Stimulated activated naive CD8-positive, alpha-beta T cell treated with anti-CD3 and anti-CD28 coated beads, Interleukin-15, amount 100 ng/mL, for 72 hours (primary cell): Measurements from ENCODE around the gene C6orf47.
A peak's percentile ranks its signal among the peaks of the same experiment; 100 is the strongest.

Experiments
- ATAC-seq: fragments of 150-1000 bp; cut with Tn5 transposase; 2 replicates; pipeline ENCODE4 v1.10.0; 2021; ENCODE audit warnings: mild to moderate bottlenecking, moderate library complexity
- DNase-seq, 2 donors: peaks; one replicate each; pipeline ENCODE4 v3.0.0; 2021 to 2022
- H3K27ac Mint-ChIP-seq, 2 donors: one replicate each; pipeline ENCODE4 v1.8.0; 2022; ENCODE audit warnings: mild to moderate bottlenecking in 2 of 2, mixed read lengths in 2 of 2, moderate library complexity in 2 of 2
- H3K27me3 Mint-ChIP-seq: one replicate; pipeline ENCODE4 v1.8.0; 2022; ENCODE audit warnings: mixed read lengths
- H3K4me1 Mint-ChIP-seq: one replicate; pipeline ENCODE4 v1.8.0; 2022; ENCODE audit warnings: mild to moderate bottlenecking, mixed read lengths
- H3K4me3 Mint-ChIP-seq, 2 donors: one replicate each; pipeline ENCODE4 v1.8.0; 2022; ENCODE audit warnings: mild to moderate bottlenecking in 2 of 2, mixed read lengths in 2 of 2, moderate library complexity in 1 of 2
- H3K9me3 Mint-ChIP-seq, 2 donors: one replicate each; pipeline ENCODE4 v1.8.0; 2022; ENCODE audit warnings: mixed read lengths in 2 of 2

C6orf47 gene

DNA sequence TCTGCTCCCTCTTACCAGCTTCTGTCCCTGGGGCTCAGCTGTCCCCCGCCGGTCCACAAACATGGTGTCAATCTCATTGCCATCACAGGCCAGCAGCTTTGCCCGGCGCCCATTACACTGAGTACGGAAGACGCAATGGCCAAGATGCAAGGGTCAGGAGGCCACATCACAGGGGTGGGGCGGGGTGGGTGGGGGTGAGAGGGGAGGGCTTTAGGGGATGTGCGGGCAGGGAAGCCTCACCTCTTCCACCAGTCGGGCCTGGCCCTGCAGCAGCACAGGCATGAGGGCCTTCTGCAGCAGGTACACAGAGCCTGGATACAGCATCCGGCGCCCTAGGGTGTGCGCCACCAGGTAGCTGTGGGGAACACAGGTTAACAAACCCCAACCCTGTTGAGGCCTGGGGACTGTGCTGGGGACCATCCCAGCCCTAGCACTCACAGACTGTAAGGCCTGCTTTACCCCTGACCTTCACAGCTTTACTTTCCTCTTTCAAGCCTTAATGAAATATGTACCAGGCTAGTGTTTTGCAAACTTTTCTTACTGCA is 31.1 kb upstream of the C6orf47 start:
- Mint-ChIP-seq H3K4me1 (peaks cover 13% of the 10 kb centered on the region), H3K4me3 (no peak overlapping the region), H3K27me3 (no peaks in the 10 kb centered on the region), H3K27ac (peak overlapping the region; percentile 21 to 63), H3K9me3 (no peaks in the 10 kb centered on the region)
- DNase-seq: no peak
- no peak for ATAC-seq

DNA sequence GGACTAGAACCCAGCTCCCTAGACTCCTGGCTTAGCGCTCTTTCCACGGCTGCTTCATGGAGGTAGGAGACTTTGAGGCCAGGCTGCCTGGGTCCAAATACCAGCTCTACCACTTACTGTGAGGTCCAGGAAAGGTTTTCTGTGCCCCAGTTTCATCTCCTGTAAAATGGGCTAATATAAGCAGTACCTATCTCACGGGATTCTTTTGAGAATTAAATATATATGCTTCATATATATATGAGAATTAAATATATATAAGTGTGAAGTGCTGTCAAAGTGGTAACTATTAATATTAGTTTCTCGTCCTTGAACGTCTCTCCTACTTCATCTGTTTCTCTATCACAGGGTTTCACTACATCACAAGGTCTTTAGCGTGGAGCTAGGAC is 30.5 kb upstream of the C6orf47 start:
- Mint-ChIP-seq H3K27ac (no peak overlapping the region), H3K4me3 (no peak overlapping the region), H3K27me3 (no peaks in the 10 kb centered on the region), H3K9me3 (no peaks in the 10 kb centered on the region), H3K4me1 (peaks cover 13% of the 10 kb centered on the region)
- no peak for DNase-seq
- no peak for ATAC-seq

DNA sequence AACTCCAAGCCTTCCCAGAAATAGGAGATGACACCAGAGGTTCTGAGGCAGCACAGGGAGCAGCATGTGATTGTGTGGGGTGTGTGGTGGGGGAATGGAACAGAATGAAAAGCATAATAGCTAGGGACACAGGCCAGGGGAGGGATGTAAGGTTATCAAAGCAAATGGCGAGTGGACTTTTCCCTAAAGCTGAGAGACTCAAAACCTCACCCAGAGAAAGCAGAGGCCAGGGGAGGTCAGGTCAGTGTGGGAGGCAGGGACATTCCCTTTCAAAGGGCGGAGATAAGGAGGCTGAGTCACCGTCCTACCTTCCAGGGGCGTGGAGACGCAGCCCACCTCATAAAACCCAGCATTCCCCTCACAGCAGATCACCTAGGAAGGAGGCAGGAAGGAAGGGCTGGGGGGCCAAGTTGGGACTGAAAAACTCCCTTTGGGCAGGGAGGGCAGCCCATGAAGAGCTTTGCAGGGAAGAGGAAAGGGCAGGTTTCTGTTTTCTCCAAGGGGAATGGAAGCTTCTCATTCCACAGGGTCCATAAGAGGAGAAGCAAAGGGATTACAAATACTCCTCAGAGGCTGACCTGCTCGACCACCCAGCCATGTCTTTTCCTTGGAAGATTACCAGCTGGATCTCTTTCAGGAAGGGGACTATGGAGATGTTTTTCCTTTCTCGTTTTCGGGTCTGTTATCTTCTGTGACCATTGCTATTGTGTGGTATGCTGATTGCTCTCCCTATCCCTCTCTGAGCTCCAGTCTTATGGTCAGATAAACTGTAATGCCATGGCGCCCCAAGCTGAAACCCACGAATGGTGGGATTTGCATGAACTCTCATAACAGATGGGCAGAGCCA is 29.9 kb upstream of the C6orf47 start:
- Mint-ChIP-seq H3K27ac (peak overlapping the region; percentile 57 to 59), H3K4me3 (no peak overlapping the region), H3K27me3 (no peaks in the 10 kb centered on the region), H3K9me3 (no peaks in the 10 kb centered on the region), H3K4me1 (peaks cover 13% of the 10 kb centered on the region)
- DNase-seq (no peak), ATAC-seq (no peak)

DNA sequence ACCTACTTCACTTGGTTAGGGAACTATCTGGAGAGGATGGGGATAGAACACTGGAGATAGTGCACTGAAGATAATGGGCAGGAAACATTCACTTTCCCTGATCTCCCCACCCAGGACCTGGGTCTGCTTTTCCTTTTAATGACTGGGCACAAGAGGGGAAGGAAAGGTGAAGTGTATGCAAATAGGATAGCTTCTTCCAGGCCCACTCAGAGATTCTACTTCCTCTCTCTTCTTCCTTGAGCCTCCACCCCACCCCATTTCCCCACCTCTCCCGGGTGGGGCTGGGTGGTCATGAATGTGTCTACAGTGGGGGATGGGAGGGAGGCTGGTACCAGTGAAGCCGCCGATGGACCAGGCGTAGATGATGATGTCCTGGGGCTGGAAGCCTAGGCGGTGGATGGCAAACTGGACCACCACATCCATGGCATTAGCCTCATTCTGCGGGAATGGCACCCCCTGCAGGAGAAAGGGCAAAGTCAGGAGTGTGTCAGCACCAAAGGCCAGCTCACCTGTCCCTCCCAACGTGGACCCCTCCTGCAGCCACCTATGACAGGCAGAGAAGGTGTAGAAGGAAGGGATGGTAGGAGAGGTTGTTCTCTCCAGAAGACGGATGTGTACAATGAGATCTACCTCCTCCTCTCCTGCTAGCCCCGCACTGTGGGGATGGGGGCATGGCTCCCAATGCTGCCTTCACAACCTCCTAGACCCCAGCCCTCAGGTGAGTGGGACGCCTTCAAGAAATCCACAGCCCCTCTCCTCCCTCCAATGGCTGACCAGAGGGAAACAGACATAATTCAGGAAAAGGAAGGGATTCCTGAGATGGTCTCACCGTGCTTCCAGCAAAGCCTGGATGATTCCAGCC is 28.9 kb upstream of the C6orf47 start:
- Mint-ChIP-seq H3K4me1 (peaks cover 13% of the 10 kb centered on the region), H3K4me3 (no peak overlapping the region), H3K27me3 (no peaks in the 10 kb centered on the region), H3K9me3 (no peaks in the 10 kb centered on the region), H3K27ac (peak overlapping the region in 1 of 2 donors; percentile 28)
- no peak for DNase-seq
- peak; percentile 62 for ATAC-seq

DNA sequence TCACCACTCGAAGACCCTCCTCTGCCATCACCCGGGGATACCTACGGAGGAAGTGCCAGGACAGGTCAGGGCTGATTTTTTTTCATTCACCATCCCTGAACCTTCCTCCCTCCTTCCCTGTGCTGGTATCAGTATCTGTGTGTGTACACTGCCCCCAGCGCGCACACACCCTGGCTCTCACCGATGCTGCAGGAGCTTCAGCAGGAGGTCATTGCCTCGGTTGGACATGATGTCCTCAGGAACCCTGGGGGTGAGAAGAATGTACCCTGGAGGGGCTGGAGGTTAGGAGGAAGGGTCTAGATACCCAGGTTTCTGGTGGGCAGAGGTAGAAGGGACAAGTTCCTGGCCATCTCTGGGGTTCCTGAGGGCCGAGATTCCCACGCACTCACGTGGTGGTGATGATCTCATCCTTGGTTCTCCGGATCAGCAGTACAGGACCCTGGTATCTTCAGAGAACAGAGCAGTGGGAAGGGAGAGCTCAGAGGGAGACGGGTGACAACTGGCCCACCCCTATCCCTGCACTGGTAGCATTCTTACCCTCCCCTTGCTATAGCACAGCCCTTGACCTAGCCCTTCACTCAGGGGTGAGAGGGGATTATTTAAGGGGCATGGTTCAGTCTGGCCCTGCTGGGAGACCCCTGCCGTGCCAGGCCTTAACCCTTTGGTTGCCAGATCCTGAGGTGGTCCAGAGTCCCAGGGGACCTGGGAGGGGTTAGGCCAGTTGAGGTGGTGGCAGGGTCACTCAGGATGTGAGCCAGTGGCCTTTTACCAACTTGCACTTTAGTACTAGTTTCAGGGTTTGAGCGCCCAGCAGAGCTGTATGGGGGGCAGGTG is 27.5 kb upstream of the C6orf47 start:
- no peak for ATAC-seq
- peak overlapping the region in 1 of 2 donors; percentile 24 for H3K27ac Mint-ChIP-seq
- H3K4me1 Mint-ChIP-seq: peaks cover 13% of the 10 kb centered on the region
- no peaks in the 10 kb centered on the region for H3K9me3 Mint-ChIP-seq
- DNase-seq: no peak
- H3K4me3 Mint-ChIP-seq: no peak overlapping the region
- H3K27me3 Mint-ChIP-seq: no peaks in the 10 kb centered on the region

DNA sequence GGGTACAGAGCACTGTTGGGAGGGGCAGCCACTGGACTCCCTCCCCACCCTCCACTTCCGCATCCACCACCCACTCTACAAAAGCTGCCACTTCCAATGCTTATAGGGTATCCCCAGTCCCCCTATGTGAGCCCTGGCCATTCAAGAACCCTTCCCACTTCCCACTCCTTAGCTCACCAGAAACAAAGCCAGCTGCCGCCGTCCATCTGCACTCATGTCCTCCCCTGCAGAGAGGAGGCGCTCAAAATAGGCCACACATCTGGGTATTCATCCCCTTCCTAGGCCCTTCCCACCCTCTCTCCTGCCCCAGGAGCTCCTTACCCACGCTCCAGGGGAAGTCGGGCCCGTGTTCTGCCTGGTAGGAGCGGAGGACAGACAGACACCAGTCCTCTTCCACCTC is 26.7 kb upstream of the C6orf47 start:
- Mint-ChIP-seq H3K9me3 (no peaks in the 10 kb centered on the region), H3K27me3 (no peaks in the 10 kb centered on the region), H3K4me3 (no peak overlapping the region), H3K27ac (no peak overlapping the region), H3K4me1 (peaks cover 13% of the 10 kb centered on the region)
- ATAC-seq: no peak
- DNase-seq: no peak

DNA sequence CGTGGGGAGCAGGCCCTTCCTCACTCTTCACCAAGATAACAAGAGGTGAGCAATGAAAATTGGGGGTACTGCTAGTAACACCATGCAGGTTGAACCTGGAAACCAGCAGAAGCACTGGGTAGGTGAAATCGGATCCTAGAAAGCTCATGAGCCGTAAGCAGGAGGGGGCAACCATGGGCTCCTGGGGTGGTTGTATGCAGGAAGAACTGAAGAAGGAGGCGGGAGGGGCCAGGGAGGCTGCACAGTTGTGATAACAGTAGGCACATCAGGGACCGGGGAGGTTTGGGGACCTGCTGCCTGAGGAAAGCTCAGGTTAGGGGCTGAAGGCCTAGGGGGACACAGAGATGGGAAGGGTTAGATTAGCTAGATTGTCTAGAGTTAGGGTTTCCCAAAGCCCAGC is 25.9 kb upstream of the C6orf47 start:
- Mint-ChIP-seq H3K27ac (peak overlapping the region in 1 of 2 donors; percentile 59), H3K4me3 (no peak overlapping the region), H3K27me3 (no peaks in the 10 kb centered on the region), H3K4me1 (peaks cover 16% of the 10 kb centered on the region), H3K9me3 (no peaks in the 10 kb centered on the region)
- DNase-seq (no peak), ATAC-seq (no peak)

DNA sequence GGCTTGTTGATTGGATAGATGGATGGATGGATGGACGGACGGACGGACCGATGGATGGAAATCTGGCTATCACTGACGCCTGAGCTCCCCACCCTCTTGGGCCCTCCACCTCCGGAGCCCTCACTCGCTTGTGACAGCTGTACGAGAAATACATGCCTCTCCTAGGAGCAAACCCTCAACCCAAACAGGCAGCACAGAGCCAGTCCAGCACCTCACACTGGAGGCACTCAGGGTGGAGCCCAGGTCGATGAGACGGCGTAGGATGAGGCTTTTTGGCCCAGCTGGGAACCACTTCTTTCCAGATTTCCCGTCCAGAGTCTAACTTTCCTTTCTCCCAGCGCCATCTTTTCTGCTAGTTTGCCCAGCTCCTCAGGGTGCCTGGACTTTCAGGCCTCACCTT is 23.0 kb upstream of the C6orf47 start:
- no peaks in the 10 kb centered on the region for H3K27me3 Mint-ChIP-seq
- ATAC-seq: no peak
- H3K4me3 Mint-ChIP-seq: no peak overlapping the region
- peaks cover 20% of the 10 kb centered on the region for H3K4me1 Mint-ChIP-seq
- H3K27ac Mint-ChIP-seq: no peak overlapping the region
- H3K9me3 Mint-ChIP-seq: no peaks in the 10 kb centered on the region
- DNase-seq: no peak

DNA sequence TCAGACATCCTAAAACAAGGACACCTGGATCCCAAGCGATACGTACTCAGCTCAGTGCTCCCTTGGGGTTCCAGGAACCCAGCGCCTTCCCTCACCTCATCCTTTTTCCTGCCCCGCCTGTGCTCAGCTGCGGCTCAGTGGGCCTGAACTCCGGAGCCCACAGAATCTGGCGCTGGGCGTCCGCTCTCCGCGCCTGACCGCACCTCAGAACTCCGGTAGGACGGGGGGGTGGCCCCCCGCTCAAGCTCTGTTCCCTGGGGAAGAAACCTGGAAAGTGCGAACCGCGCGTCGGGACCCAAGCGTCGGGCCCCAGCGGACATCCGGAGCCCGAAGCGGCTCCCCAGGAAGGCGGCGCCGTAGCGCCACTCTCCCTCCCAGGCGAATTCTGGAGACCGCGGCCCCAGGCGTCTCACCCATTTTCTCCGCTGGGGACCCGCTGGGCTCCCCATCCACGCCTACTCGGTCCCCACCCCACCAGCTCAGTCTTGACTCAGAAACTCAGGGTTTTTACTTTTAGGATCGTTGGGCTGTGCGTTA is 20.6 kb upstream of the C6orf47 start:
- H3K27me3 Mint-ChIP-seq: no peaks in the 10 kb centered on the region
- peak overlapping the region; percentile 80 to 85 for H3K4me3 Mint-ChIP-seq
- H3K27ac Mint-ChIP-seq: peak overlapping the region; percentile 86 to 90
- peak; percentile 75 for ATAC-seq
- peak; percentile 50 to 58 for DNase-seq
- H3K4me1 Mint-ChIP-seq: peaks cover 20% of the 10 kb centered on the region
- no peaks in the 10 kb centered on the region for H3K9me3 Mint-ChIP-seq

DNA sequence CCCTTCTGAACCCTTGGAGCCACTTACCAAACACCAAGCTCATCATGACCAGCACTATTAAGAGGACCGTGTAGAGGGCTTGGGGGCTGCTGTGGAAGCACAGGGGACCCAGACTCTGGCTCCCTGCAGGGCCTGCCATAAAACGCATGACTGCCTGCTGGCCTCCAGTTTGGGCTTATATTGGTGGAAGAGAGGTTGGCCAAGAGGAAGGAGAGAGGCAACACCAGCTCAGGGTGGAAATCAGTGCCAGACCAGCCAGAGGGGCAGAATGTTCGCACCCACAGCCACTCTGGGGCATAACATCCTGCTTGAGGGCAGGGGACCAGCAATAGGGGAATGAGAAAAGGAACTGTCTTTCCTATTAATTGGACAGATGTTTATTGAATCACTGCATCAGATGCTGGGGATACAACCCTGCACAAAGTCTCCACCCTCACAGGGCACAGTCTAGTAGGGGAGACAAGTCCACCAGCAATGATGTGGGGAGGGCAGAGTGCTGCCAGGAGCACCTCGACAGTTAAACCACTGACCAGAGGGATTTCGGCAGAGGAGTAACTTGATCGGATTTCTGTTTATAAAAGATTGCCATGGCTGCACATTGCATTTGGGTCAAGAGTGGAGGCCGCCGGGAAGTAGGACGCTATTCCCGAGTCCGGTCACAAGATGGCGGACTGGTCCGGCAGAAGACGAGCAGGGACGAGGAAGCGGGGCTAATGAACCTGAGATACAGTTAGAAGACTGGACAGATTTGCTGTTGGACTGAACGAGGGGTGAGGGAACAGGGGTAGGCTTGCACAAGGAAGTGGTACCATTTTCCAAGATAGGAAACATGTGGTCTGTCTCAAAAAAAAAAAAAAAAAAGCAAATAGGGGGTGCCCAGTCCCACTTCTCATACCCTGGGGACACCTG is 19.9 kb upstream of the C6orf47 start, which contains the start of gene LY6G5C:
LY6G5C (minus strand) TSS at position 842 of the 909 bp plus-strand sequence; CDS start at position 148, 694 bp downstream.
- Mint-ChIP-seq H3K4me3 (peak within 1 kb of the TSS; percentile 80 to 85), H3K27ac (peak within 1 kb of the TSS; percentile 86 to 94), H3K27me3 (no peaks in the 10 kb centered on the region), H3K4me1 (peaks cover 20% of the 10 kb centered on the region), H3K9me3 (no peaks in the 10 kb centered on the region)
- ATAC-seq (peak; percentile 75), DNase-seq (peak; percentile 57 to 72)

DNA sequence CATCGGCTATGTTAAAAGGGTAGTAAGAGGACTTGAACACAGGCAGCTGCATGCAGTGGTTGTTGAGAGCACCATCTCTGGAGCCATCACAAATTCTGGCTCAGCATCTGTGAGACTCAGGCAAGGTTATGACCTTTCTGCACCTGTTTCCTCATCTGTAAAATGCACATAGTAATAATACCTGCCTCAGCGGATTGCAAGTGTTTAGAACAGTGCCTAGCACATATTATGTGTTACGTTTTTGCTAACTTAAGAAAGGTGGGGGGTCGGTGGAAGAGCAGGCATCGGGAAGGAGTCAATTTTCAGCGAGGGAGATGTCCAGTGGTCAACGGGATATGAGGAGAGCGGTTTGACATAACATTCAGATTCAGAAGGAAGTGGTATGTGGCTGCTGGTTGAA is 17.4 kb upstream of the C6orf47 start:
- H3K4me3 Mint-ChIP-seq: no peak overlapping the region
- DNase-seq (no peak), ATAC-seq (no peak)
- H3K27me3 Mint-ChIP-seq: no peaks in the 10 kb centered on the region
- no peaks in the 10 kb centered on the region for H3K9me3 Mint-ChIP-seq
- H3K27ac Mint-ChIP-seq: peak overlapping the region in 1 of 2 donors; percentile 0
- peaks cover 20% of the 10 kb centered on the region for H3K4me1 Mint-ChIP-seq

DNA sequence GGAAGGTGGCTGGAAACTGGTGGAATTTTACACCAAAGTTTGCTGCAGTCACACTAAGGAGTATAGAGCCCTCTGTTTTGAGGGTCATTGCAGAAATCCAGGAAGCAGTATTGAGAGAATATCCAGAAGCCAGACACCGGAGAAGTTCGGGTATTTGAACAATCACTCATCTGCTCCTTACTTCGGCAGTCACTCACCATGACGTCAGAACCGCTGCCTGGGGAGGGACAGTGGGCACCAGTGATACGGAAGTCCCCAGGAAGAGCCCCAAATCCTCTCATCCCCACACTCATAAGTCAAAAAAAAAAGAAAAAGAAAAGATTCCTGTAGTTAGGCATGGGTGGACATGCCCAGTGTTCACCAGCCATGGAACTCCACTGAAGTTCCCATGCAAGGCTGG is 16.3 kb upstream of the C6orf47 start:
- no peaks in the 10 kb centered on the region for H3K9me3 Mint-ChIP-seq
- DNase-seq: no peak
- no peaks in the 10 kb centered on the region for H3K27me3 Mint-ChIP-seq
- peak overlapping the region in 1 of 2 donors; percentile 20 for H3K27ac Mint-ChIP-seq
- peaks cover 20% of the 10 kb centered on the region for H3K4me1 Mint-ChIP-seq
- no peak for ATAC-seq
- H3K4me3 Mint-ChIP-seq: no peak overlapping the region

DNA sequence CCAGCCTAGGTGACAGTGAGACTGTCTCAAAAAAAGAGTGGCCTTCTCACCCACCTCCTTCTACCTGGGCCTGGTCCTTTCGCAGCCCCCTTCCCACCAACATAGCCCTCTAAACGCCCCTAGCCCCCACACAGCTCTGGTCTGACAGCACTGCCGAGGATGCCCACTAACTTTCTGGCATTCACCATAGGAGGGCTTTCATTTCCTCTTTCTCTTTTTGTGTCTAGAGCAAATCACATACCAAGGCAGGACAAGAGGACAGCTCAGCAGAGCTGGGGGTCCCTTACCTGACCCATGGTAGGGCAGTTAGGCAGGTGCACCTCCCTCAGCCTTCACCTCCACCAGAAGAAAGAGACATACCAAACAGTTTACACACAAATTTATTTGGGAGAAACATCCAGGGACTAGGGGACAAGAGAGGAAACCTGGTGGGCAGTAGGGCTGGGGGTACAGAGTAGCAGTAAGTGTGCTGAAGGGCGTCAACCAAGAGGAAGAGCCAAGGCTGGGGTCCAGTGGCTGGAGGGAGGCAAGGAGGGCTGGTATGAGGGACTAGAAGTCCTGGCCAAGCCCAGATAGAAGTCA is 15.8 kb upstream of the C6orf47 start:
- Mint-ChIP-seq H3K27ac (no peak overlapping the region), H3K27me3 (no peaks in the 10 kb centered on the region), H3K4me3 (no peak overlapping the region), H3K4me1 (peaks cover 15% of the 10 kb centered on the region), H3K9me3 (no peaks in the 10 kb centered on the region)
- ATAC-seq: no peak
- DNase-seq: no peak

DNA sequence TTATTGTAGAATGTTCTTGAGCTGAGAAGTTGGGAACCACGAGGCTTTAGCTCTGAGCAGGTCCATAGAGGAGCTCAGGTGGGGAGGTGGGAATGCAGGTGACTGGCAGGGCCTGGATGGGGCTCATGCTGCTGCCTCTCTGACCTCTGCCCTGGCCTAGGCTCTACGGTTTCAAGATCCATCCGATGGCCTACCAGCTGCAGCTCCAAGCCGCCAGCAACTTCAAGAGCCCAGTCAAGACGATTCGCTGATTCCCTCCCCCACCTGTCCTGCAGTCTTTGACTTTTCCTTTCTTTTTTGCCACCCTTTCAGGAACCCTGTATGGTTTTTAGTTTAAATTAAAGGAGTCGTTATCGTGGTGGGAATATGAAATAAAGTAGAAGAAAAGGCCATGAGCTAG is 9.1 kb upstream of the C6orf47 start, which contains the start of gene LY6G5B:
LY6G5B (plus strand) TSS at position 301 of the 400 bp plus-strand sequence. CDS start 975 bp downstream, outside the sequence.
- peak within 1 kb of the TSS in 1 of 2 donors; percentile 54 for H3K27ac Mint-ChIP-seq
- DNase-seq (no peak), ATAC-seq (no peak)
- H3K4me3 Mint-ChIP-seq: no peak within 1 kb of the TSS
- H3K4me1 Mint-ChIP-seq: peaks cover 35% of the 10 kb centered on the region
- no peaks in the 10 kb centered on the region for H3K27me3 Mint-ChIP-seq
- H3K9me3 Mint-ChIP-seq: no peaks in the 10 kb centered on the region
